A549 (cell line): ENCODE results near the gene DPP10.

Experiments
- BHLHE40 ChIP-seq: IDR thresholded peaks from 2 replicates; pipeline ENCODE4 v1.6.1; 2012; ENCODE audit warnings: low read depth, low read length, inconsistent platforms
- EP300 ChIP-seq, 2 experiments: fragments of >200 bp; sonication (Bioruptor Twin); formaldehyde crosslinking; IDR thresholded peaks; 2 replicates in 1 of 2; 3 replicates in 1 of 2; pipeline ENCODE4 v1.6.1; 2016 to 2017
- REST ChIP-seq: fragments of 200-600 bp; sonication (generic); IDR thresholded peaks from 2 replicates; pipeline ENCODE4 v1.6.1; 2016; ENCODE audit warnings: antibody characterized with exemption, mild to moderate bottlenecking, moderate library complexity
- SREBF2 ChIP-seq: fragments of 450-650 bp; IDR thresholded peaks from 2 replicates; pipeline ENCODE4 v1.6.1; 2014; ENCODE audit warnings: mild to moderate bottlenecking, moderate library complexity
- ZNF302 ChIP-seq: fragments of 250-450 bp; sonication (Bioruptor Pico); IDR thresholded peaks from 2 replicates; pipeline ENCODE4 v1.9.0; 2021; ENCODE audit warnings: inconsistent platforms, mild to moderate bottlenecking, moderate library complexity
- TF ChIP-seq, protein P1 (sequence below): fragments of >200 bp; sonication (Bioruptor Twin); formaldehyde crosslinking; IDR thresholded peaks from 3 replicates; pipeline ENCODE4 v1.5.1; 2016

GRCh38 chr2:114797942-114798341 lies 355.5 kb downstream of the DPP10 start:
- TF ChIP-seq REST (no peak), EP300 (IDR thresholded peaks at IDR 0.05) (no peak), SREBF2 (no peak), ZNF302 (CRISPR knock-in tag) (no peak), BHLHE40 (no peak)
- TF ChIP-seq, protein P1, sequence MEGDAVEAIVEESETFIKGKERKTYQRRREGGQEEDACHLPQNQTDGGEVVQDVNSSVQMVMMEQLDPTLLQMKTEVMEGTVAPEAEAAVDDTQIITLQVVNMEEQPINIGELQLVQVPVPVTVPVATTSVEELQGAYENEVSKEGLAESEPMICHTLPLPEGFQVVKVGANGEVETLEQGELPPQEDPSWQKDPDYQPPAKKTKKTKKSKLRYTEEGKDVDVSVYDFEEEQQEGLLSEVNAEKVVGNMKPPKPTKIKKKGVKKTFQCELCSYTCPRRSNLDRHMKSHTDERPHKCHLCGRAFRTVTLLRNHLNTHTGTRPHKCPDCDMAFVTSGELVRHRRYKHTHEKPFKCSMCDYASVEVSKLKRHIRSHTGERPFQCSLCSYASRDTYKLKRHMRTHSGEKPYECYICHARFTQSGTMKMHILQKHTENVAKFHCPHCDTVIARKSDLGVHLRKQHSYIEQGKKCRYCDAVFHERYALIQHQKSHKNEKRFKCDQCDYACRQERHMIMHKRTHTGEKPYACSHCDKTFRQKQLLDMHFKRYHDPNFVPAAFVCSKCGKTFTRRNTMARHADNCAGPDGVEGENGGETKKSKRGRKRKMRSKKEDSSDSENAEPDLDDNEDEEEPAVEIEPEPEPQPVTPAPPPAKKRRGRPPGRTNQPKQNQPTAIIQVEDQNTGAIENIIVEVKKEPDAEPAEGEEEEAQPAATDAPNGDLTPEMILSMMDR, result no peak
